SU-DHL-6 (cell line): ENCODE measurements around the gene CACNG4.

Experiments used
- CTCF ChIP-seq: fragments of 200-600 bp; sonication (generic); IDR thresholded peaks from one replicate; pipeline ENCODE4 v1.5.1; 2017; ENCODE audit warnings: antibody characterized with exemption, mild to moderate bottlenecking, low read length, moderate library complexity; ENCODE audit not compliant: insufficient read depth, poor library complexity, severe bottlenecking
- EZH2phosphoT487 ChIP-seq: fragments of 200-600 bp; sonication (generic), shearing (Covaris generic); conservative IDR thresholded peaks from 2 replicates; pipeline ENCODE4 v1.6.1; 2018; ENCODE audit warnings: mild to moderate bottlenecking, antibody characterized with exemption, low read length, moderate library complexity, mixed read lengths

GRCh38 chr17:66943484-66943883 is 21.0 kb upstream of the CACNG4 start:
- TF ChIP-seq CTCF: no peak
- no peak for TF ChIP-seq EZH2phosphoT487
